ENCODE results near the gene ZNF266.

Gene ZNF266

DNA sequence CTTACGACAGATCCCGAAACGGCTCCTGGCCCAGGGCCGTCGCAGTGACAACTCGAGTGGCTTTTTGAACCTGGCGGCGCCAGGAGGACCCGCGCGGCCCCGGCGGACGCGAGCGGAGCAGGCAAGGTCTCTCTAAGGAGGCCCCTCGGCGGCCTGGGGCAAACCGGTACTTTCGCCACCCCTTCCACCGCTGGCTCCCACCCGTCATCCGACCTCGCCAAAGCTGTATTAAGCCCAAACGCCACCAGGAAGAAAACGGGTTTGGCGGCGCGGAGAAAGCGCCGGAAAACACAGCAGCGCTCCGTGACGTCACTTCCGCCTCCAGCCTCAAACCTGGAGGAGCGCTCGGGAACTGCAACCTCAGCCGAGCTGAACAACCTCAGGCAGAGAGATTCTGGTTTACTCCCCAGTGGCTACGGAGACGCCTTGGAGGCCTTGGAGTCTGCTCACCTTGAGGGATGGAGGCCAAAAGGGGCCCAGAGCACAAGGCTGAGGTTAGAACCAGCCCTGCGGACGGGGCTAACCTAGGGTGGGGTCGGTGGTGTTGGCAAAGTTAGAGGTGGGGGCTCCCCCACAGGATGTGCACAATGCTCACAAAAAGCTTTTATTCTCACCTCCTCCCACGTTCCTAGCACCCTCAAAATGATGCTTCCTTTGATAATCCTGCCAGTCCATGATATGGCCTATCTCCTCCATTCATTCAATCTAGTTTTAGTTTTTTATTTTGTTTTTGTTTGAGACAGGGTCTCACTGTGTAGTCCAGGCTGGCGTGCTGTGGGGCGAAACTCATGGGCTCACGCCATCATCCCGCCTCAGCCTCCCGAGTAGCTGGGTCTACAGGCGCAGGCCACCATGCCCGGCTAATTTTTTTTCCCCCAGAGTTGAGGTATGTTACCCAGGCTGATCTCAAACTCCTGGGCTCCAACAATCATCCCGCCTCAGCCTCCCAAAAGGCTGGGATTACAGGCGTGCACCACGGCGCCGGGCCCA is at the start of gene ZNF266:
Gene ZNF266 (minus strand): TSS at position 295 of the 990 bp plus-strand sequence. CDS start 15,484 bp downstream, outside the sequence.
- peak; percentile 82 for DNase-seq (ENCODE audit: low read depth)

DNA sequence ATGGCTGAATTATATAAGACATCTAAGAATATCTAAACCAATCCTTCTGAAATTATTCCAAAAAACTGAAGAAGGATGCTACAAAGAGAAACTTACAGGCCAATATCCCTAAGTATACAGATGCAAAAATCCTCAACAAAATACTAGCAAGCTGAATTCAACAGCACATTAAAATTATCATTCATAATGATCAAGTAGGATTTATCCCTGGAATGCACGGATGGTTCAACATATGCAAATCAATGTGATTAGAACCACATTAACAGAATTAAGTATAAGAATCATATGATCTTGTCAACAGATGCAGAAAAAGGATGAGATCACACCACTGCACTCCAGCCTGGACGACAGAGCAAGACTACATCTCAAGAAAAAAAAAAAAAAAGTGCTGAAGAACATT is 49.8 kb upstream of the ZNF266 start:
- no peak for DNase-seq (ENCODE audit: low read depth)

DNA sequence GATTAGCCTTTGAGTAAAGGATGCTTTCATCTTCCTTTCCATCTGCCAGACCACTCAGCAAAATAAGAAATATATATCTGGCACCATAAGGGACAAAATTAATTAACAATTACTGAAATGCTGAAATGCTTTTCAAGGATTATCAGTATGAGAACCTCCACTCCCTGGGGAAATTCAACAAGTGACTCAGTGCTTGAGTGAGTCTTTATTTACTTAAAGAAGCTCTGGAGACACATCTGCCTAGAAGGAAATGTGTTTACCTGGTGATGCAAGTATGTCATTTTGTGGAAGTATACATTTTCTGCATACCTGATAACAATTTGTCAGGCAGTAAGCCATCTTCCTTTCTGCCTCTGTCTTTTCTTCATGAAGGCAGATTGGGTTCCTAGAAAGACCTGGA is 39.6 kb upstream of the ZNF266 start:
- DNase-seq (ENCODE audit: low read depth): no peak

DNA sequence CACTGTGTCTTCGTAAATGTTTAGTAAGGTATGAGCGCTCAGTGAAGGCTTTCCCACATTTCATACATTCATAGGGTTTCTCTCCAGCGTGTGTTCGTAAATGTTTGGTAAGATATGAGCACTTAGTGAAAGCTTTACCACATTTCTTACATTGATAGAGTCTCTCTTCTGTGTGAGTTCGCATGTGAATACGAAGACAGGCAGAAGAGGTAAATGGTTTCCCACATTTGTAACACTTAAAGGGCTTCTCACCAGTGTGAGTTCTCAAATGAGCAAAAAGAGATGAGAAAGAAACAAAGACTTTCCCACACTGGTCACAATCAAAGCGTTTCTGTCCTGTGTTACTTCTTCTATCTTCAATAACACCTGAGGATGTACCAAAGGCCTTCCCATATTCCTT is 31.8 kb upstream of the ZNF266 start:
- no peak for DNase-seq (ENCODE audit: low read depth)

DNA sequence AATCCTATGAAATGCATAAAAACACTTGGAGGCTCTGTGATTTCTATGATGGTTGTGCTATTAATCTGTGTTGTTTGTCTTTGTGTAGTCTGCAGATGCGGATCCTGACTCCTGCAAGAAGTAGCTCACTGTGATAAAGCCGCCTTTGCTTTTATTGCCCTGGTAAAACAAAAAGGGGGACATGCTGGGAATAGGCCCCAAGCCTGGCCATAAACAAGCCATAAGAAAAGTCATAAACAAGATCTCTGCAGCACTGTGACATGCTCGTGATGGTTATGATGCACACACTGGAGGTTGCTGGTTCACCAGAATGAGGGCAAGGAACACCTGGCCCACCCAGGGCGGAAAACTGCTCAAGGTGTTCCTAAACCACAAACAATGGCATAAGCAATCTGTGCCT is 26.6 kb upstream of the ZNF266 start:
- no peak for DNase-seq (ENCODE audit: low read depth)

DNA sequence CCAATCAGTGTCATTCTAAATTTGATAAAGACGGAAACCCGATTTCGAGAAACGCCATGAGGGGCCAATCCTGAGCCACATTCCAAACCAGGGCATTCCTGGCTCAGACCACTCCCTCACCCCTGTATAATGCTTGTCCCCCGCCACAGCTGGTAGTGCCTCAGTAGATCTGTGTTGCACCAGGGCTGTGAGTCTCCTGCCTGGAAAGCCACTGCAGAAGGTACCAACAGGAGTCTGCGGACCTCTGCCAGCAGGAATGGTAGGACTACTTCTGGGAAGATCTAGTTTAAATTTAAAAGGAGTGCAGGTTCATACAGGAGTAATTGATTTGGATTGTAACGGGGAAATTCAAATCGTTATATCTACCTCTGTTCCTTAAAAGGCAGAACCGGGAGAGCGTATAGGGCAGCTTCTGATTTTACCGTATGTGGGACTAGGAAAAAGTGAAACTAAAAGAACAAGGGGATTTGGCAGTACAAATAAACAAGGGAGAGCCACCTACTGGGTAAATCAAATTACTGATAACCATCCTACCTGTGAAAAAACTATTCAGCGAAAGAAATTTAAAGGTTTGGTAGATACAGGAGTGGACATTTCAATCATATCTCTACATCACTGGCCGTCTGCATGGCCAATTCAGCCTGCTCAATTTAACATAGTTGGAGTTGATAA is 20.8 kb upstream of the ZNF266 start:
- no peak for DNase-seq (ENCODE audit: low read depth)

DNA sequence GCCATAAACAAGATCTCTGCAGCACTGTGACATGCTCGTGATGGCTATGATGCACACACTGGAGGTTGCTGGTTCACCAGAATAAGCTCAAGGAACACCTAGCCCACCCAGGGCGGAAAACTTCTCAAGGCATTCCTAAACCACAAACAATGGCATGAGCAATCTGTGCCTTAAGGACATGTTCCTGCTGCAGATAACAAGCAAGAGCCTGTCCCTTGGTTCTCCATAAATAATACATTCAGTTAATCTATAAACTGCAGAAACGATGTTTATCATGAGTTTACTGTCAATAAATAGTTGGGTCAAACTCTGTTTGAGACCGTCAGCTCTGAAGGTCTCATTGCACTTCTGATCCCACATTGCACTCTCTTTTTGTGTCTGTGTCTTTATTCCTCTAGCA is 18.6 kb upstream of the ZNF266 start:
- DNase-seq (ENCODE audit: low read depth): no peak

DNA sequence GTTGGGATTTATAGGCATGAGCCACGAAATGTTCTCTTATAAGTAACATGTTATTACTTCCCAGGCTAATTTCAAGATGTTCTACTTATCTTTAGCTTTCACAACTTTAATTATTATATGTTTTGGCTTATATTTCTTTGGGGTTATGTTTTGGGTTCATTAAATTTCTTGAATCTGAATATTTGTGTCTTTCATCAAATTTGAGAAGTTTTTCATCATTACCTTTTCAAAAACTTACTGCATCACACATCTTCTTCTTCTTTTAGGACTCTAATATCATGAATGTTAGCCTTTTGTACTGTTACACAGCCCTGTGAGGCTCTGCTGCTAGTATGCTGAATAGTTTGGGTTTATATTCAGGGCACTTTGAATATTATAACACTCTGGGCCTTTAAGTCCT is 9.7 kb upstream of the ZNF266 start:
- no peak for DNase-seq (ENCODE audit: low read depth)

DNA sequence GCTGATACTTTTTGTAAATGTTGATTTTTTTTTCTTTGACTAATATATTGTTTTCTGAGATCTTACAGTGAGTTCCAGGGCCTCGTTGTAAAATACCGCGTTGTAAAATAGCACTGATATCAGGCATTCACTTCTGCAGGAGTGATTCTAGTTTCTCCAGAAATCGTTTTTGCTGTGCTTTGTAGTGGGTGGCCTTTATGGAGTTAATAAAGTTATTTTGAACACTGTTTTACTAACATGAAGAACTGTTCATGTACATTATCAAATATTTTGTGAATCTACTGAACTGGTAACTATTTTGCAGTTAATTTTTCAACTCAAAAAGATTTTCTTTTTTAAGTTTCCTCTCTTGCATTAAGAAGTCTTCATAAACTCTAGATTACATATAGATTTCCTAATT is 985 bp upstream of the ZNF266 start:
- no peak for DNase-seq (ENCODE audit: low read depth)

DNA sequence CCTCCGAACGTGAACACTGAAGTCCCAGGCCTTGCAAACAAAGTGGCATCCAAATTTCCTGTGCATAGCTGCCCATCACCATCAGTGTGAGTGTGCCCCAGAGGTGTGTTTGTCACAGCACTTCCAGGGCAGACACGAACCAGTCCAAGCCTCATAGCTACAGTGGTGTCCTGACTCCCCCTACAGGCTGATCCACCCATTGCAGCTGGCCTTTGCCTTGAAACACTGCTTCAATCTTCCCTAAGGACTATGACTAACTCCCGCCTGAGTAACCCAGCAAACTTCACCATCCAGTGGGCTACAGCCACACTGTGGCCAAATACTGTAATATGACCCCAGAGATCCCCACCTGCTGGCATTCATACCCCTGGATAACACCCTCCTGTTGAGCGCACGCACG is 3.9 kb downstream of the ZNF266 start:
- DNase-seq (ENCODE audit: low read depth): no peak

DNA sequence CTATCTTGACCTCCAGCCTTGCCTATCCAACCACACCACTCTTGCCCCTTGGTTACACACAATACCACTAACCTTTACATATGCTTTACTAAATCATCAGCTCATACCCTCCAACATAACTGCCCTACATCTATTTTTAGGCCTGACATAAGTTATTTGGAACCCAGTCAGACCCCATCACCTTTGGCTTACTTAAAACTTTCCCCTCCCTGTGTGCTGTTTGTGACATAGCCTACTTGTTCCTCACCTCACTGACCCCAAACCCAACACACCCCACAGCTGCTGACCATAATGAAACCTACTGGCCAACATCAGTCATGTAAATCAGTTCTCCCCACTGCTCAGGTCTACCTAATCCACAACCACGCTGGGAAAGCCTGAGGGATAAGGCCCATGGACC is 4.9 kb downstream of the ZNF266 start:
- no peak for DNase-seq (ENCODE audit: low read depth)

DNA sequence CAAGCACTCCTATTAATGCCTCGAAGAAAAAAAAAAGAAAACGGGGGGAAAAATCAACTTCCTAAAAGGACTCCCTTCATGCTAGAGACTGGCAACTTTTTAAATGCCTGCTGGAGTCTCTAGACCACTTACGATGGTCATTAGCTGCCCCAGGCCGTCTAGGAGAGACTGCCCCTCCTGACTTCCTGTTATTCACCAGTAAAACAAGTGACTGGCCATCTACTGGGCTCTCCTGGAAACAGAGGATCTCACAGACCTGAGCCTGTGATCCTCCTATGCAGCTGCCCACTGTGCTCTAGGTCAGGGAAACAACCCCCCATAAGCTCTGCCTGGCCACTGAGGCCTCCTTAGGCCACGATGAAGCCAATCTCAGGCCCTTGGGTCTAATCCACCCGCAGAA is 7.4 kb downstream of the ZNF266 start:
- DNase-seq (ENCODE audit: low read depth): no peak

DNA sequence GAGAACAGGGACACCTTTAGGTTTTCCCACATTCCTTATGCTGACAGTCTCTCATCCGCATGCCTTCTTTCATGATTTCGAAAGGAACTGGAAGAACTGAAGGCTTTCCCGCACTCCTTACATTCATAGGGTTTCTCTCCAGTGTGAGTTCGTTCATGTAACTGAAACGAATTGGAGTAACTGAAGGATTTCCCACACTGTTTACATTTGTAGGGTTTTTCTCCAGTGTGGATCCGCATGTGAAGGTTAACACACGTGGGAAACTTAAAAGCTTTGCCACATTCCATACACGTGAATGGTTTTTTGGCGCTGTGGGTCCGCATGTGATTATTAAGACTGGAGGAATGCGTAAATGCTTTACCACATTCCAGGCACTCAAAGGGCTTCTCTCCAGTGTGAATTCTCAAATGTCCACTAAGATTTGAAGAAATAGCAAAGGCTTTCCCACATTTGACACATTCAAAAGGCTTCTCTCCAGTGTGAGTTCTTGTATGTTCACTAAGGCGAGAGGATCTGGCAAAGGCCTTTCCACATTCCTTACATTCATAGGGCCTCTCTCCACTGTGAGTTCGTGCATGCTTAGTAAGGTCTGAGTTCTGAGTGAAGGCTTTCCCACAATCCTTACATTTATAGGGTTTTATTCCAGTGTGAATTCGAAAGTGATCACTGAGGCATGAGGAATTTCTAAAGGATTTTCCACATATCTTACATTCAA is 22.0 kb downstream of the ZNF266 start:
- DNase-seq (ENCODE audit: low read depth): no peak

DNA sequence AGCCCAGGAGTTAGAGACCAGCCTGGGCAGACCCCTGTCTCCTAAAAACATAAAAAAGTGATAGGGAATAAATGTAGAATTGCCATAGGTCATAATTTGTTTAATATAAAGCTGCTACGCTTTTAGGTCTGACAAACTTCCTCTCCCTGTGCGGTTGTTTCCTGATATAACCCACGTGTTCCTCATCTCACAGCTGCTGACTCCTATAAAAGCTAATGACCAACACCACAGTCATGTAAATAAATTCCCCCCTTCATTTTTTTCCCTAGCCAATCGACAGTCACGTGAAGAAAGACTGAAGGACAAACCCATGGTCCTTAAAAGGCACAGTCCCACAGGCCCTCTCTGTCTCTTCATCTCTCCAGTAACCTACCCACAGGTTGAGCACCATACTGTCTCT is 27.5 kb downstream of the ZNF266 start:
- no peak for DNase-seq (ENCODE audit: low read depth)

DNA sequence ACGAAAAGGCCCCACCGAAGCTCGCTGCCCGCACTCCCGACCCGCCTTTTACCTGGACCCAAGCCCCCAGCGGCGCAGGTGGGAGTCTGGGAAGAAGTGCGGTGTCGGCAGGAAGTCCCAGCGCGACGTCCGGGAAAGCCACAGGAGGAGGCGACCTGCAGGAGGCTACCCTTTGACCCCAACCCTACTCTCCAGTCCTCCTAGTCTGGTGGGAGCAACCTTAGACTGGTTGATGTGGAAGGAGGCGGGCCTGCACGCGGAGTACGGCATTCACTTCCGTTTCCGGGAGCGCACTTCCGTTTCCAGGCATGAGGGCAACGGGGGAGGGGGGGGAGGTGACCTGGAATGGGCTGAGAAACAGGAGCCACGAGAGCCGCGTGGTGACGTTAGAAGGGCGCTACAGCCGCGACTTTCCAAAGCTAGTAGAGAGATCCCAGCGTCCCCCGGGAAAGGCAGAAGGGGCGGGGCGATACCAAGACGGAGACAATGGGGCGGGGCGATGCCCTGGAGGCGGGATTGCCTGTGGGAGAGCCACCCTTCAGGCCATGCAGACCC is 28.5 kb downstream of the ZNF266 start:
- DNase-seq (ENCODE audit: low read depth): peak; percentile 9

DNA sequence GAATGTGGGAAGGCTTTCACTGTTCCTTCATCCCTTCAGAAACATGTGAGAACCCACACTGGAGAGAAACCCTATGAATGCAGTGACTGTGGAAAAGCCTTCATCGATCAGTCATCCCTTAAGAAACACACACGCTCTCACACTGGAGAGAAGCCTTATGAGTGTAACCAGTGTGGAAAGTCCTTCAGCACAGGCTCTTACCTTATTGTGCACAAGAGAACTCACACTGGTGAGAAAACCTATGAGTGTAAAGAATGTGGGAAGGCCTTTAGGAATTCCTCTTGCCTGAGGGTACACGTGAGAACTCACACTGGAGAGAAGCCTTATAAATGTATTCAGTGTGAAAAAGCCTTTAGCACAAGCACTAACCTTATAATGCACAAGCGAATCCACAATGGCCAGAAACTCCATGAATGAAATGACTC is 54.0 kb downstream of the ZNF266 start:
- no peak for DNase-seq (ENCODE audit: low read depth)

DNA sequence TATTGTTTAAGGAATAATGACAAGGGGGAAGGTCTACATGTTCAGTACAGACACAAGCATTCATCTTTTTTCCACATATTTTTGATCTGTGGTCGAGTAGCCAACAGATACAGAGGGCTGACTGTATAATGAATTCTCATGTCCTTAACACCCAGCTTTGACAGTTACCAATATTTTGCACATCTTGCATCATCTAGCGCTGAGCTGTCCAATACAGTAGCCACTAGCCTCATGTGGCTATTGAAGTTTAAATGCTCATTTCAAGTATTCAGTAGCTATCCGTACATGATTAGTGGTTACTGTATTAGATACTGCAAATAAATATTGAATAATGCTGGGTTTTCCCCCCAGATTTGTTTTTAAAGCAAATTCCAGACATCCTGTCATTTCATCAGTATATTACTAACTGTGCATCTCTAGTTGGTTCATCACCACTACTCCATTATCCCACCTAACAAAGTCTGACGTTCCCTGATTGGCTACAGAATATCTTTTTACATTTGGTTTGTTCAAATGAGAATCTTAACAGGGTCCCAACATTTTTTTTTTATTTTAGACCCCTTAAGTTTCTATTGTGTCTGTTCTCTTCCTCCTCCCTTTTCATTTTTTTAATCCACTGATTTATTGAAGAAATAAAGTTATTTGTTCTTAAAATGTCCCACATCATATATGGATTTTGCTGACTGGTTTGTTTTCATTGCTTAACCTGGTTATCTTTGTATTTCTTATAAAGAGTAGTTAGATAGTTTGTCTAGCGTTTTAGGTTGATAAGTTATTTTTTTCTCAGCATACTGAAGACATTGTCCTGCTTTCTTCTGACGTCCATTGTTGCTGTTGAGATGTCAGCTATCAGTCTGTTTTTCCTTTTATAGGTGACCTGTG is 64.4 kb downstream of the ZNF266 start:
- DNase-seq (ENCODE audit: low read depth): no peak

DNA sequence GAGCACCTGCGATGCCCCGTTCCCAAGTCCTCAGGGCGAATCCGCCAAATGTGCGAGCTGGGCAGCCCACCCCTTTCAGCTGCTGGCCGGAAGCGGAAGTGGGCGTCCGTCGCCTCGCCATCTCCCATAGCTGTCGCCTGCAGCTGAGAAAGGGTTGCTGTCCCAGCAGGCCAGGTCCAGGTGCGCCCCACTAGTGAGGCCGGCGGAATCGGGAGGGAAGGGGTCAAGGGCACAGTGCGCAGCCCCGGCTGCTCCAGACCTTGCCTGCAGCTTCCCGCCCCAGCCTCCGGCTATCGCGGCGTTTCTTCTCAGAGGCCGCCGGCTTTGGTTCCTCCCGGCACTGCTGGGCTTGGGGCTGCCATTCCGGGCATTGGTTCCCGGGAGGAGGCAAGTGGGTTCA is 72.5 kb downstream of the ZNF266 start, which contains the start of gene ZNF177:
Gene ZNF177 (plus strand): TSS at position 109 of the 400 bp plus-strand sequence. CDS start 15,299 bp downstream, outside the sequence.
- DNase-seq (ENCODE audit: low read depth): no peak
